Islet precursor cell (in vitro differentiated cells): ENCODE data around the gene CBLB.
"Not testable (repeated sequence)": the region's sequence is repeated elsewhere in the genome, so short reads cannot be mapped to it uniquely, and the experiment has no call there.

Experiments used
- DNase-seq: peaks from one replicate; pipeline ENCODE4 v3.0.0-alpha.2; 2018

The CBLB gene

GRCh38 chr3:105781871-105782270 lies 86.9 kb downstream of the CBLB start:
- DNase-seq = no peak

DNA sequence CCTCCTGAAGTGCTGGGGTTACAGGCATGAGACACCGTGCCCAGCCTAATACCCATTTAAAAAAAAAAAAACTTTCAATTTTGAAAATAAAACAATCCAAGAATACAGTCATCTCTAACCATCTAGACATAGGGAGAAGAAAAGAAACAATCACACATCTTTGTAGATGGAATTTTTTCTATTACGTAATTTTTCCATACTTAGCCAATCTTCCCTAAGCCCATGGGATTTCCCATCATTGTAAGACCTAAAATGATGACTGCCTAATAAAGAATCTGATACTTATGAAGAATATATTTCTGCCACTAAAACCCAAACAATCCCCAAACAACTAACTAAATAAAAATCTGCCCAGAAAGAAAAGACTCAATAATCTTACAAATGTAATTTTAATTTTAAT lies 88.7 kb downstream of the CBLB start:
- no peak for DNase-seq

DNA sequence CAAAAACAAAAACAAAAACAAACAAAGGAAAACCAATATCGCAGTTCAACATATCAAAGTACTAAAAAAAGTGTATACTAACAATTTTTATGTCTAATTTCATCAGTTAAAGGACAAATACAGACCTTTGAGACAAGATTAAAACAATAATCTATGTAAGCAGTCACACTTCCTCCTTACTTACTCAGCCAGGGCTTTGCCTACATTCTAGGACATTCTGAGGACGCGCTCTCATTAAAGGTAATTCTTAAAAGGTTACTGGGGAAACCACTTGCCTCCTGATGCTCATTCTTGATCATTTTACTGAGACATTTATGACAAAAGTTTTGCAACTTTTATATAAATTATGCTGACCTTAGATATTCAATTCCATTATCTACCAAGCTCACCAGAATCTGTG lies 93.4 kb downstream of the CBLB start:
- DNase-seq = no peak

GRCh38 chr3:105774444-105775180 lies 94.2 kb downstream of the CBLB start:
- DNase-seq = no peak

DNA sequence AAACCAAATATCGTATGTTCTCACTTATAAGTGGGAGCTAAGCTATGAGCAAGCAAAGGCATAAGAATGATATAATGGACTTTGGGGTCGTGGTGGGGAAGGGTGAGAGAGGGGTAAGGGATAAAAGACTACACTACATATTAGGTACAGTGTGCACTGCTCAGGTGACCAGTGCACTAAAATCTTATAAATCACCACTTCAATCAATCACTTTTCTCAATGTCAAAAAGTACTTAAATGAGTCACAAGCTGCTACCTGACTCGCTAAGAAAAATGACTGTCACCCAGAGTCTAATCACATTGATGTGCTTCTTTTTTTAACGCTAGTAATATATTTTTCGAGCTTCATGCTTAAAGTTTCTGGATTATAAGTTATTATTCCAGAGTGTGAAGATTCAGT lies 95.5 kb downstream of the CBLB start:
- DNase-seq = no peak

GRCh38 chr3:105772635-105773034 lies 96.2 kb downstream of the CBLB start:
- no peak for DNase-seq

DNA sequence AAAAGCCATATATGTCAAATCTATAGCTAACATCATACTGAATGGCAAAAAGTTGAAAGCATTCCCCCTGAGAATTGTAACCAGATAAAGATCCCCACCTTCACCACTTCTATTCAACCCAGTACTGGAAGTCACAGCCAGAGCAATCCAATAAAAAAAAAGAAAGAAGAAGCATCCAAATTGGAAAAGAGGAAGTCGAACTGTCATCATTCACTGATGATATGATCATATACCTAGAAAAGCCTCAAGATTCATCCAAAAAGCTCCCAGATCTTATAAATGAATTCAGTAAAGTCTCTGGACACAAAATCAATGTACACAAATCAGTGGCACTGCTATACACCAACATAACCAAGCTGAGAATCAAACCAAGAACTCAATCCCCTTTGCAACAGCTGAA lies 97.4 kb downstream of the CBLB start:
- DNase-seq = no peak

DNA sequence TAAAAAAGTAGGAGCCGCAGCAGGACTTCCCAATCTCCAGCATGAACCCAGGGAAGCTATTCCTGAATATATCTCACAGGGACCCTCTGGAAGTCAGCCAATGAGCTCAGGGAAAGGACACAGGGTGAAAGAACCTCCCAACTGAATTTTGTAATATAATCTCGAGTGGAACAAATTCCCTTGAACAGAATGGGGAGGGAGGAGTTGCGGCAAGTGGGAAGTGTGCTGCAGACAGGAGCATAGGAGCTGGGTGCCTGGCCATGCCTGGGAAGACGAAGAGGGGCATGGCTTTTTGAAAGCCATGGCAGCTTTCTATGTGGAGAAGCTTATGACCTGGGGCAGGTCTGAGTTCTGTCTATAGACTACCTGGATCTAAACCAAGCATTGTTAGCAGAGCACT lies 98.4 kb downstream of the CBLB start:
- no peak for DNase-seq

DNA sequence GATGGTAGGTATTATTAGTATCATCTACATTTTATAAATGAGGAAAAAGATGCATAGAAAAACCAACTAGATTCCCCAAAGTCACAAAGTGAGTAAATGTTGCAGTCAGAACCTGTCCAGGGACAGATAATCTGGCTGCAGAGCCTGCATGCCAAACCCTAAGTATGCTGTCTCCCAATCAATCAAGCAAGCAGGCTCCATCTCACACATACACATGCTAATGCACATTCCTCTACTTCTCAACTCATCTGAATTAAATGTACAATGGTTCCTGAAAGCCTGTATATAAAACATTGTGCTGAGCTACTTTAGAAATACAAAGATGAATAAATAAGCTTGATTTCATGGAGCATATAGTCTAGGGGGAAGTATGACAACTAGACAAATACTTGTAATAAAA lies 101.0 kb downstream of the CBLB start:
- no peak for DNase-seq

DNA sequence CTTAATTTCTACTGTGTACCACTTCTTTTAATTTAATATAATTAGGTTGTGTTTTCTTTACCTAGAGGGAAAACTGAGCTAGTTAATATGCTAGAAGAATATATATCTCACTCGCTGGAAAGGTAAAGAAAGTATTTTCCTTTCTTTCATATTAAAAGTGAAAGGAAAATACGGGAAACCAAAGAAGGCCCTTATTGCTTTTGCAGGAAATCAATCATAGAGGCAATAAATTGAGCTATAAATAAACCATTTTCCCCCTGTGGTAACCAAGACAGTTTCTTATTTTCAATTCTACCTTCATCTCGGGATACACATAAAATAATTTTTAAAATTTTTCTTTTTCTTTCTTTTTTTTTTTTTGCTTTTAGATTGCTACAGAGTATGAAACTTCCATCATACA lies 101.6 kb downstream of the CBLB start:
- DNase-seq = no peak

- no peak for DNase-seq
Observed at GRCh38 chr3:105765308-105765639, 103.5 kb downstream of the CBLB start.

GRCh38 chr3:105764378-105765307 lies 104.2 kb downstream of the CBLB start:
- DNase-seq = no peak

DNA sequence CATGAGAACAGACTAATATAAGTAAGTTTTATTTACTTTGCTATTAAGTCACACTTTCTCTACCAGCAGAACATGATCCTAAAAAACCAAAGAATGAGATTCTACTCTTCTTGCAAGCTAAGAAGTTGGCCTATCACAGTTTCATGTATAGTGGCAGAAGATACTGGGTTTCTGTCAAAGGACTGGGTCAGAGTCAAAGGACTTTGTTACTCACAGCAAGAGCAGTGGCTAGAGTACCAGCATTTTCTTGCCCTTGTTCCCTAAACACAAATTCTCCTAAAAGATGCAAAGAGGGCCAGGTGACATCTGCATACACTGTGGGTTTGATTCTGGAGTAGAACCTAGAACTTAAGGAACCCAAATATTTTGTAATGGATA lies 105.2 kb downstream of the CBLB start:
- DNase-seq = no peak

DNA sequence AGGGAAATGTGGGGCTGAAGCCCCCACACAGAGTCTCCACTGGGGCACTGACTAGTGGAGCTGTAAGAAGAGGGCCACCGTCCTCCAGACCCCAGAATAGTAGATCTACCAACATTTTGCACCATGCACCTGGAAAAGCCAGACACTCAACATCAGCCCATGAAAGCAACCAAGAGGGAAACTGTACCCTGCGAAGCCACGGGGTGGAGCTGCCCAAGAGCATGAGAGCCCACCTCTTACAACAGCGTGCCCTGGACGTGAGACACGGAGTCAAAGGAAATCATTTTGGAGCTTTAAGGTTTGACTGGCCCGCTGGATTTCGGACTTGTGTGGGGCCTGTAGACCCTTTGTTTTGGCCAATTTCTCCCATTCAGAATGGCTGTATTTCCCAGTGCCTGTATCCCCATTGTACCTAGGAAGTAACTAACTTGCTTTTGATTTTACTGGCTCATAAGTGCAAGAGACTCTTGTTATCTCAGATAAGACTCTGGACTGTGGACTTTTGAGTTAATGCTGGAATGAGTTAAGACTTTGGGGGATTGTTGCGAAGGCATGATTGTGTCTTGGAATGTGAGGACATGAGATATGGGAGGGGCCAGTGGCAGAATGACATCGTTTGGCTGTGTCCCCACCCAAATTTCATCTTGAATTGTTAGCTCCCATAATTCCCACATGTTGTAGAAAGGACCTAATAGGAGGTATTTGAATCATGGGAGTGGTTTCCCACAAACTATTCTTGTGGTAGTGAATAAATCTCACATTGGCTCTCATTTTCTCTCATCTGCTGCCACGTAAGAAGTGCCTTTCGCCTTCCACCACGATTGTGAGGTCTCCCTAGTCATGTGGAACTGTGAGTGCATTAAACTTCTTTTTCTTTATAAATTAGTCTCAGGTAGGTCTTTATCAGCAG lies 105.8 kb downstream of the CBLB start:
- no peak for DNase-seq

DNA sequence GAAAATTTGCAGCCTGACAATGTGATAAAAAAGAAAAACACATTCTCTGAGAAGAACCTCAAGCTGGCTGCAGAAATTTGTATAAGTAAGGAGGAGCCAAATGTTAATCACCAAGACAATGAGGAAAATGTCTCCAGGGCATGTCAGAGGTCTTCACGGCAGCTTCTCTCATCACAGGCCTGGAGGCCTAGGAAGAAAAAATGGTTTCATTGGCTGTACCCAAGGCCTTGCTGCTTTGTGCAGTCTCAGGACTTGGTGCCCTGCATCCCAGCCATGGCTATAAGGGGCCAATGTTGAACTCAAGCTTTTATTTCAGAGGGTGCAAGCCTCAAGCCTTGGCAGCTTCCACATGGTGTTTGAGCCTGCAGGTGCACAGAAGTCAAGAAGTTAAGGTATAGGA lies 106.6 kb downstream of the CBLB start:
- not testable (repeated sequence) for DNase-seq

DNA sequence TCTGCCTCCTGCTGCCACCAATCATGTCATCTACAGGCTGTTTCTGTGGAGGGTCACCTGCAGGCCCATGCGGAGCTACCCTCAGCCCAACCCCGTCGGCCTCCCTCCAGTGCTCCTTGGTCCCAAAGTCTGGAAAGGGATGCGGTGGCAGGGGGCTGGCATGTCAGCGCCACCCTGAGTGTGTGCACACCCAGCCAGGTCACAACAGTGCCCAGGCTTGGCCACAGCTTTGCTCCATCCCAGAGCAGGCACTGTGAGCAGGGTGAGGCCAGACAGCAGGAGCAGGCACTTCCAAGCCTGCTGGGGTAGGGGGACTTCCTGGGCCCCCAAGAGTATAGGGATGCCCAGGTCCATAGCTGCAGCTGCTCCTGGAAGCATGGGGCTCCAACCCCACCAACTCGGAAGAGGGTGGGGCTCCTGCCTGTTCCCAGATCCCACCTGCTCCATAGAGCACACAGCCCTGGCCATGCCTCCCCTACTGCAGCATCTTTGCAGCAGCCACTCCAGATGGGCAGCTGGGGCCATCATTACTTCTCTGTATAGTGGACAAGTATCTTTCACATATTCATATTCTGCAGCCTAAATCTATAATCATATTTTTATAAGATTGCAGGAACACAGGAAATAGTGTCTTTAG lies 109.3 kb downstream of the CBLB start:
- no peak for DNase-seq

GRCh38 chr3:105758451-105758850 lies 110.4 kb downstream of the CBLB start:
- DNase-seq = peak; percentile 50

GRCh38 chr3:105755121-105755886 lies 113.5 kb downstream of the CBLB start:
- DNase-seq = no peak

DNA sequence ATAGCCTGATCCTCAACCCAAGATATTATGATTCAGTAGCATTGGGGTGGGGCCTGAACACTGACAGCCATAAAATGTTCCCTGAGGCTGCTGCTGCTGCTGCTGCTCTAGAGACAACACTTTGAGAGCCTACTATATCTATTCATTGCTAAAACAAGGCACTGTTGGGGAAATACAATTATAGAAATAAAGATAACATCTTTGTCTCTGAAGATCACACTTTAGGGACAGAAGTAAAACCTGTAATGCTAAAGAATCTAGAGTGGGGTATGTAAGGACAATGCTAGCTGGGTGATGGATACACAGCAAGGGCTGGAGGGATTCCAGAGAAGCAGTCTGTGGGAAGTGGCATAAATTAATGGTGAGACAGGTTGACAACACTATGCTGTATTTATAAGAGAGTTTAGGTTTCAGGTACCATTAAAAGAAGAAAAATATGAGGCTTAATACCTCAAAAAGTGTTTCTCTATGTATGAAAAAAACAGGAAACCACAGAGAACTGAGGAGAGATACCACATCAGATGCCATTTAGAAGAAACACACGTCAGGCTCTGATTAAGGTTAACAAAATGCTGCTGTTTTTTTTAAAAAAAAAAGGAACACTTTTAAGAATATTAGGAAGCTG lies 115.9 kb downstream of the CBLB start:
- DNase-seq = no peak

- no peak for DNase-seq
Observed at GRCh38 chr3:105747696-105748095, 121.1 kb downstream of the CBLB start.

DNA sequence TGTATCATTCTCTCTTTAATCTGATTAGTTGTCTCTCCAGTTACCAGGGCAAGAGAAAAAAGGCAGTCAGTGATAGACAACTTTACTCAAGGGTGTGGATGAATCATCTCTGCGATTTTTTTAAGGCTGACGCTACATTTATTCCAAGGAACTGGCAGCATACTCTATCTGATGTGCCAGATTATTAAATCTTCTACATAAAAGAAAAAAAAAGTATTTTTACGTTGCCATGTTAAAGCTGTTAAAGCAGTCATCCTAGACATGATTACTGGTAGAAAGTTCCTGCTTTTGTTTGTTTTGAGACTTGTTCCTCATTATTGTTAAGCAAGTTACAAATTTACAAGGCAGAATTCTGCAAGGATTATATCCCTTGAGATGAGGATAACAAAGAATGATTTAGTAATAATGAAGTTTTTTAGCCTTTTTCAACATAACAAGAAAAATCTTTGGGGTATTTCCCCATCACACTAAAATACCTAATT lies 121.7 kb downstream of the CBLB start:
- DNase-seq = no peak
